ENCODE measurements around the gene MYL3. TPM values are rescaled to one million over a fixed set of nuclear protein-coding genes. Genes with fewer than 3 reads are reported as not detected.

Gene MYL3
- total RNA-seq, 2 donors from 2014 or later, result 1.9 TPM; not detected in 1

DNA sequence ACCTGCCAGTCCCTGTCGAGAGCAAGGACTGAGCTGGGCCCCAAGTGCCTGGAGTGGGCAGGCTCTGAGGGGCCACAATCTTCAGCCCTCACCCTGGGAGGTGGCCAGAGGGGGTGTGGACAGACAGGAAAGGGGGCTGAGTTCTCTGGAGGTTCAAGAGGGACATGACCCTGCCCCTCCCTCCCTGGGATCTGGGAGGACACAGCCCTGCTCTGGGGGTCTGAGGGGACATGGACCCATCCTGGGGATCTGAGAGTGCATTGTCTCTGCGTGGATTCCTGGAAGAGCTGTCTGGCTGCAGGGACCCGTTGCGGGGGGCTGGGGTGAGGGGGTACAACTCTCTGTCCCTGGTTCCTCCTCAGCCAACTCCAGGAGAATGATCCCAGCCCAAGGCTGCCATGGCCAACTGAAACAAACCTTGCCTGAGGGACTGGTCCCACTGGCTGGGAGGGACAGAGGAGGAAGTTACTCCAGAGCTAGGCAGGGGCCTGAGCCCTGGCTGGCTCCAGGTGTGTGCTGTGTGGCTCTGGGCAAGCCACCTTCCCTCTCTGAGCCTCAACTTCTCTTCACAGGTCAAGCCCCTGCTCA lies 43.3 kb upstream of the MYL3 start:
- intact Hi-C loops (cut with DNase I), result loop anchor here (5.0 kb wide), 1 partner anchor 39 kb away; no protein-coding TSS in a partner anchor
- Histone ChIP-seq H3K4me1 (replicated peaks) (no peaks in the 10 kb centered on the region), H3K27ac (no peak overlapping the region), H3K27me3 (replicated peaks; ENCODE audit: insufficient read depth) (no peaks in the 10 kb centered on the region), H3K4me3 (no peak overlapping the region), H3K9me3 (no peaks in the 10 kb centered on the region), H3K36me3 (no peaks in the 10 kb centered on the region)
- 67% methylated on average over 4 of the region's 4 CpGs for WGBS
- TF ChIP-seq, protein P1, sequence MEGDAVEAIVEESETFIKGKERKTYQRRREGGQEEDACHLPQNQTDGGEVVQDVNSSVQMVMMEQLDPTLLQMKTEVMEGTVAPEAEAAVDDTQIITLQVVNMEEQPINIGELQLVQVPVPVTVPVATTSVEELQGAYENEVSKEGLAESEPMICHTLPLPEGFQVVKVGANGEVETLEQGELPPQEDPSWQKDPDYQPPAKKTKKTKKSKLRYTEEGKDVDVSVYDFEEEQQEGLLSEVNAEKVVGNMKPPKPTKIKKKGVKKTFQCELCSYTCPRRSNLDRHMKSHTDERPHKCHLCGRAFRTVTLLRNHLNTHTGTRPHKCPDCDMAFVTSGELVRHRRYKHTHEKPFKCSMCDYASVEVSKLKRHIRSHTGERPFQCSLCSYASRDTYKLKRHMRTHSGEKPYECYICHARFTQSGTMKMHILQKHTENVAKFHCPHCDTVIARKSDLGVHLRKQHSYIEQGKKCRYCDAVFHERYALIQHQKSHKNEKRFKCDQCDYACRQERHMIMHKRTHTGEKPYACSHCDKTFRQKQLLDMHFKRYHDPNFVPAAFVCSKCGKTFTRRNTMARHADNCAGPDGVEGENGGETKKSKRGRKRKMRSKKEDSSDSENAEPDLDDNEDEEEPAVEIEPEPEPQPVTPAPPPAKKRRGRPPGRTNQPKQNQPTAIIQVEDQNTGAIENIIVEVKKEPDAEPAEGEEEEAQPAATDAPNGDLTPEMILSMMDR (IDR thresholded peaks at IDR 0.05), result no peak
- no peak for DNase-seq (ENCODE audit: low spot score)

GRCh38 chr3:46905661-46906451 lies 42.6 kb upstream of the MYL3 start:
- H3K9me3 ChIP-seq, result no peaks in the 10 kb centered on the region
- intact Hi-C loops (cut with DNase I), result loop anchor here (5.0 kb wide), 1 partner anchor 39 kb away; no protein-coding TSS in a partner anchor
- no peak for DNase-seq (ENCODE audit: low spot score)

DNA sequence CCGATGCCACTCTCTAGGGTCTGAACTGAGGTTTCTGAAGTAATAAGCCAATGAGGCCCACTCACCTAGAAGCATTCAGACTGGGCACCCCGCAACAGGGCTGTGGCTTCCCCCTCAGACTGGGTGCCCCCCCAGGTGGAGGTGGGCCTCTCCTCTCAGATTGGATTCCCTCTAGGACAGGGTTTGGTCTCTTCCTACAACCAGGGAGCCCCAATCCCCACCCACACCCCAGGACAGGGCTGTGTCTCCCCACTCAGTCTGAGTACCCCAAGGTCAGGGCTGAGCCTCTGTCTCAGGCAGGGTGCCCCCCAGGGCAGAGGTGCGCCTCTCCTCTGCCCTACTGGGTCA lies 41.9 kb upstream of the MYL3 start:
- intact Hi-C loops (cut with DNase I), result loop anchor here (5.0 kb wide), 1 partner anchor 38 kb away; no protein-coding TSS in a partner anchor
- Histone ChIP-seq H3K27me3 (replicated peaks; ENCODE audit: insufficient read depth) (no peaks in the 10 kb centered on the region), H3K36me3 (no peaks in the 10 kb centered on the region), H3K9me3 (no peaks in the 10 kb centered on the region), H3K4me1 (replicated peaks) (no peaks in the 10 kb centered on the region), H3K27ac (no peak overlapping the region), H3K4me3 (no peak overlapping the region)
- WGBS, result 98% methylated on average over 3 of the region's 3 CpGs
- TF ChIP-seq POLR2A (IDR thresholded peaks at IDR 0.05), result no peak
- TF ChIP-seq POLR2AphosphoS5 (IDR thresholded peaks at IDR 0.05), result no peak
- TF ChIP-seq, protein P1 (IDR thresholded peaks at IDR 0.05), result no peak
- DNase-seq (ENCODE audit: low spot score), result no peak

More at GRCh38 chr3:46905661-46906451, 42.6 kb upstream of the MYL3 start:
- H3K27ac ChIP-seq, result no peak overlapping the region
- WGBS, result 90% methylated on average over 10 of the region's 11 CpGs
- TF ChIP-seq, protein P1 (IDR thresholded peaks at IDR 0.05), result no peak
- H3K4me1 ChIP-seq (replicated peaks), result no peaks in the 10 kb centered on the region
- H3K4me3 ChIP-seq, result no peak overlapping the region
- H3K36me3 ChIP-seq, result no peaks in the 10 kb centered on the region
- H3K27me3 ChIP-seq (replicated peaks; ENCODE audit: insufficient read depth), result no peaks in the 10 kb centered on the region

- H3K4me3 ChIP-seq, result no peak overlapping the region
- H3K27ac ChIP-seq, result no peak overlapping the region
- no peak for DNase-seq (ENCODE audit: low spot score)
- 84% methylated on average over 18 of the region's 18 CpGs for WGBS
- TF ChIP-seq POLR2A (IDR thresholded peaks at IDR 0.05) (no peak), POLR2AphosphoS5 (IDR thresholded peaks at IDR 0.05) (no peak)
- TF ChIP-seq, protein P1 (IDR thresholded peaks at IDR 0.05), result no peak
- intact Hi-C loops (cut with DNase I), result loop anchor here (5.0 kb wide), 1 partner anchor 37 kb away; no protein-coding TSS in a partner anchor
- H3K9me3 ChIP-seq, result no peaks in the 10 kb centered on the region
- no peaks in the 10 kb centered on the region for H3K27me3 ChIP-seq (replicated peaks; ENCODE audit: insufficient read depth)
- no peaks in the 10 kb centered on the region for H3K4me1 ChIP-seq (replicated peaks)
- H3K36me3 ChIP-seq, result no peaks in the 10 kb centered on the region
Observed at GRCh38 chr3:46904303-46905212, 41.3 kb upstream of the MYL3 start.
